Measurements from ENCODE around the gene NFKBIL1.

GRCh38 chr6:31580438-31580740, 33.0 kb downstream of the NFKBIL1 start:
- TF ChIP-seq POLR2AphosphoS5 (IDR thresholded peaks at IDR 0.05) (no peak), CTCF (IDR thresholded peaks at IDR 0.05) (no peak), POLR2A (IDR thresholded peaks at IDR 0.05) (no peak), EP300 (IDR thresholded peaks at IDR 0.05) (no peak)
